Astrocyte (in vitro differentiated cells and primary cell): ENCODE measurements around the gene CD81.

Source experiments
- CTCF ChIP-seq: IDR thresholded peaks from 2 replicates; pipeline ENCODE4 v1.5.1; 2011; ENCODE audit warnings: low read depth, mild to moderate bottlenecking, inconsistent platforms, low read length, moderate library complexity; ENCODE audit not compliant: insufficient read depth
- EZH2 ChIP-seq: IDR thresholded peaks from 2 replicates; pipeline ENCODE4 v1.6.1; 2012; ENCODE audit warnings: mild to moderate bottlenecking, low read length, inconsistent platforms; ENCODE audit not compliant: insufficient read depth

DNA sequence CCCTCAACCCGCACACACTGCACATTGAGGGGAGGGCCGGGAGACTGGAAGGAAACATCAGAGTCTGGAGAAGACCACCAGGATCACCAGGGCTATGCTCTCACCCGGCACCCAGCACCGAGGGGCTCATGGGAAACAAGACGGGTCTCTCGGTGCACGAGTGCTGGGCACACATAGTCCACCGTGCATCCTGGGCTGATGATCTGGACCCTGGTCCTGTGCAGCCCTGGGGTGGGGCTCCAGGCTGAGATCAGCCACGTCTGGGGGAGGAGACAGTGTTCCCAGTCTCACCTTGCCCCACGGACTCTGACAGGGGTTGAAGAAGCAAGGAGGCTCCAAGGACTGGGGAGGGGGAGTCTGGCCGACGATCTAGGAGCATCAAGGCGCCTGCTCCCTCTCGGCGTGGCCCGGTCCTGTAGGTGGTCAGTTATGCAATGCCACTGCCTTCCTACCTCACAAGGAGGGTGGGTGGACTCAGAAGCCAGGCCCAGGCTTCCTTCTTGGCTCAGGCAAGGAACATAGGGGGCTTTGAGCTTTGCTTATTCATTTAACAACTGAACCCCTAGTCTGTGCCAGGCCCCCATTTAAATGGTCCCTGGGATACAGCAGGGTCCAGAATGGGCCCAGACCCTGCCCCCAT is 11.4 kb upstream of the CD81 start:
- no peak for TF ChIP-seq CTCF
- no peak for TF ChIP-seq EZH2
